Fibroblast of peridontal ligament (primary cell): Measurements from ENCODE around the gene SLC17A2.

Experiments used
- DNase-seq: peaks from one replicate; pipeline ENCODE4 v3.0.0-alpha.2; 2010; ENCODE audit errors: extremely low read depth

The SLC17A2 gene

GRCh38 chr6:25921525-25922203, 8.8 kb downstream of the SLC17A2 start:
- no peak for DNase-seq

DNA sequence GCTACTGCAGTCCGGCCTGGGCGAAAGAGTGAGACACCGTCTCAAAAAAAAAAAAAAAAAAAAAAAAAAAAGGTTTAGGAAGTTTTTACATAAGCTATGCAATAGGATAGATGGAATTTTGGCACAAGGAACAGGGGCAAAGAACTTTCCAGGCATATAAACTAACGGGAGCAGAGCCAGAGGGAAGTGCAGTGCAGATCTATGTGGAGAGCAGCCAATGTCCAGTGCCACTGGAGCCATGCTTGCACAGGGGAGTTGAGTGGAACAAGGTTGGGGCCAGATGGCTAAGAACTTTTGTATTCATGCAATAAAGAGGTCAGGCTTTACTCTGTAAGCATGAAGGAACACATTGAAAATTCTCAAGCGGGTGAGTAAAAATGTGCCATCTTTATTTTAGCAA, 10.8 kb downstream of the SLC17A2 start:
- no peak for DNase-seq

- no peak for DNase-seq
These were observed 12.3 kb downstream of the SLC17A2 start for GRCh38 chr6:25918083-25918683.

- DNase-seq, result no peak
These were observed 13.6 kb downstream of the SLC17A2 start for GRCh38 chr6:25916789-25917490.

- no peak for DNase-seq
These were observed 14.2 kb downstream of the SLC17A2 start for GRCh38 chr6:25916330-25916729.

- DNase-seq, result no peak
These were observed 16.8 kb downstream of the SLC17A2 start for GRCh38 chr6:25913741-25914140.

- no peak for DNase-seq
These were observed 19.1 kb downstream of the SLC17A2 start for GRCh38 chr6:25911351-25911750.

DNA sequence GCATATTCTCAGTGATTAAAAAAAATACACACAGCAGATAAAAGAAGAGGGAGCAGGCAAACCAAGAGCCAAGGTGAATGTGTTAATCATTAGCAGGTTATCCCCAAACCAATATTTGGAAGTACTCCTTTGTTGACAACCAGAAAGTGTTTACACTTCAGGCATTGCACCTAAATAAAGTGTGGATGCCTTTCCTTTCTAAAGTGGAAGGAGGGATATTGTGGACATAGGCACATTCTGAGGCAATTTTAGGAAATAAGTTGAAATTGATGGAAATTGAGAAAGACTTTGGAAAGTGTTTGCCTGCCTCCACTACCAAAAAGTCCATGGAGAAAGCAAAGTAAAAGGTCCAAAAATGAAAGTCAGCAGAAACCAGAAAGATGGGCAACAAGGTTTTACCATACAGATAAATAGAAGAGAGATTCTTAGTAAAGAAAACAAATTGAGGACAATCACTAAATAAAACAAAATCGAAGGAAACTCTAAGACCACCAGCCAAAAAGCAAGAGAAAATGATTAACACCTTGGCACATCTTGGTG, 22.9 kb downstream of the SLC17A2 start:
- no peak for DNase-seq

GRCh38 chr6:25903467-25904099, 26.9 kb downstream of the SLC17A2 start:
- DNase-seq, result no peak

GRCh38 chr6:25902071-25902470, 28.4 kb downstream of the SLC17A2 start:
- no peak for DNase-seq

GRCh38 chr6:25900843-25901242, 29.6 kb downstream of the SLC17A2 start:
- no peak for DNase-seq

DNA sequence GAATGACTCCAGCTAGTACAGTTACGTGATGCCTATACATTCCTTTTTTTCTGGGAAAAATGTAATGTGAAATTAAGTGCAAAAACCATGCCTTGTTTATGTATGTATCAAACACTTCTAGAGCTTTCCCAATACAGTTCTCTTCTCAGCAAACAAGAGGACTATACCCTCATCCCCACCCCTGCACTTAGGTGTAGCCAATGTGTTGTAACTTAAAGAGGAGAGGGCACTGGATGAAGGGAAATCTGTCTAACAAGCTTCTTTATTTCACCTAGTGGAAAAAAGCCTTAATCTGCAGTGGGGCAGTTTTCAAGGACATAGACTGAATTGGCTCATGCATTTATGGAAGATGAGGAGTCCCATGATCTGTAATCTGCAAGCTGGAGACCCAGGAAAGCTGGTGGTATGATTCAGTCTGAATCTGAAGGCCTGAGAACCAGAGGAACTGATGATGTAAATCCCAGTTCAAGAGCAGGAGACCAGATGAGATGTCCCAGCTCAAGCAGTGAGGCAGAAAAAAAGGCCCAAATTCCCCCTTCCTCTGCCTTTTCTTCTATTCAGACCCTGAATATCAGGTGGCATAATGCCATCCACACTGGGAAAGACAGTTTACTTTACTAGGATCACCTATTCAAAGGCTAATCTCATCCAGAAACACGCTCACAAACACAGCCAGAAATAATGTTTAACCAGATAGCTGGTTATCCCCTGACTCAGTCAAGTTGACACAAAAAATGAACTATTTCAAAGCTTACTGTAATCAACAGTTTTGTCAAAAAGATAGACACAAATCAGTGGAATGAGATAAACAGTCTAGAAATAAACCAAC, 30.7 kb downstream of the SLC17A2 start:
- no peak for DNase-seq

DNA sequence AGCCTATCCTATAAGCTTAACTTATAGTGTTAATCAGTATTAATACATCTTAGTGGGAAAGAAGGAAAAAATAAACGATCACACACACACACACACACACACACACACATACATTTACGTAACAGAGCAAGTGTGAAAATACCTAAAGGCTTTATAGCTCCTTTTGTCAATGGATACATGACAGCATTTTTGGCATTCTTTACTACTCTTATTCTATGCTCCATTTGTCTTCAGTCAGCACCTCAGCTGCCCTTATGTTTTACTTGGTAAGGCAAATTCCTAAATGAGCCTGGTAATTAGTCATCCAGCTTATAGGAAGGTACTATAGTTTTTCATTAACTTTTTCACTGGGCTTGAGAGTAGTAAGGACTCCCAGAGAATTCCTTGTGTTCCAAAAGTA, 31.4 kb downstream of the SLC17A2 start:
- no peak for DNase-seq

DNA sequence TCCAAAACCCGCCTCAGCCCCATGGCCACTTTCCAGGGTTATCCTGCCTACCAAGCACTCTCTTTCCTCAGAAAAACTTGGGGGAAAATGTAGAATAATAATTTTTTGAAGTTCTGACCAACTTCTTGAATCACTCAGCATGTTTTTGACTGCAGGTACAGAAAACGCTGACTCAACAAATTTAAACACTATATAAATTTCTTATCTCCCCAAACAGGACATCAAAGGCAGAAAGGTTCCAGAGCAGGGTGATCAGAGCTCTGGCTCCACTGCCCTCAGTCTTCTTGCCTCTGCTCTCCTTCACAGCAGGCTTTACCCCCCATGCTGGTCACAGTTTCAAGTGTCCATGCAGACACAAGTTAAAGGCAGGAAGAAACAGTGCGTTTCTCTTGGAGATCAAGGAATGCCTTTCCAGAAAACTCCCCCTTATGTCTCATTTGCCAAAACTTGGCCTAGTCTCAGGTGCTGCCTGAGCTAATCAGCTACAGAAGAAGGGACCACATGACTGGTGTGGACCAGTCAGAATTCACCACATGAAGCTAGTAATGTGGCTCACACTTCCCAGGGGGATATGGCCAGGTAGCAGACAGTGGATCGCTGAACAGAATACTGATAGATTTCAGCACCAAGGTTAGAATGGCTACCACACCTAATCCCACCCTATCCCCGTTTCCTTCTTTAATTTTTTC, 32.1 kb downstream of the SLC17A2 start:
- DNase-seq, result no peak

DNA sequence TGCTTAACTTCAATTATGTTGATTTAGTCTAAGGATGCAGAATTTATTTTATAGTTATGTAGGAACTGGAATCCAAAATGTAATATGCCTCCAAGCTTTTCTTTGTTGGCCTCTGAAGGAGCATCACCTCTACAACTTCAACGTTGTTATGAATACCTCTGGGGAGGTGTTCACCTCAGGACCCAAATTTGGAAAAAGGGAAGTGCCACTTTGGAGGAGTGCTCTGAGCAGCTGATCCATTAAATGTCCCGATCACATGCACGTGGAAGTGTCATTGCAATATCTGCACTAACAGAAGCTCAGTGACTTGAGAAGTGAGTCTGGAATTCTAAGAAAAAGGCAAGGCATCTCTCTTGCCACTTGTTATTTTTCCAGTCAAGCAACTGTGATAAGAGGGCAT, 34.2 kb downstream of the SLC17A2 start:
- no peak for DNase-seq

DNA sequence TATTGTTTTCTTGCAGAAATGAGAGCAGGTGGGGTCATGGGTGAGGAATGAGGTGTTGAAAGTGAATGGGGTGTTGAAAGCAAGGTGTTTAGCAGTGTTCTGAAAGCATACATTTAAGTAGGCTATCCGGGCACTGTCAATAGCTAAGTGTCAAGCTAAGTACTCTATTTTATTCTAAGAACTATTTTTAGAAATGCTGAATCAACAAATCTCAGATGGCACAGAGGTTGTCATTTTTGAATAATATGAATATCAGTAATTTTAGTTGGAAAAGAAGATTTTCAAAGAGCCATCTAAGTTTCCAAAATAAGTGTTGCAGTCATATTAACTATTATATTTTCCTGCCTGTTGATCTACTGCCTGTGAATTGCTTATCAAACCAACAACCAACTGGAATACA, 34.7 kb downstream of the SLC17A2 start:
- DNase-seq, result no peak

DNA sequence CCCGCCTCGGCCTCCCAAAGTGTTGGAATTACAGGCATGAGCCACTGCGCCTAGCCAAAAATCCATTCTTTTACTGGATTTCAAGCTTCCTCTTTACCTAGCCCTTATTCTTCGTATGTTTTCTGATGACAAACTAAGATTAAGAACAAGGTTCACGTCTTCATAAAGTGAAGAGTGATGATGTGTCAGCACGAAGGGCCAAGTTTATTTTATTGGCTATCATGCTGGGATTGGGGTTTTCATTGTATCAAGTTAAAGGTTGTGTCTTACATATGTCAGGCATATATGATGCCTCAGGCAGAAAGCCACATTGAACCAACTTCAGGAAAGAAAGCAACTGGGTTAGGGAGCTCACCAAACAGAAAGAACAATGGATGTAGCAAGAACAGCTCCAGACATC, 36.7 kb downstream of the SLC17A2 start:
- no peak for DNase-seq

DNA sequence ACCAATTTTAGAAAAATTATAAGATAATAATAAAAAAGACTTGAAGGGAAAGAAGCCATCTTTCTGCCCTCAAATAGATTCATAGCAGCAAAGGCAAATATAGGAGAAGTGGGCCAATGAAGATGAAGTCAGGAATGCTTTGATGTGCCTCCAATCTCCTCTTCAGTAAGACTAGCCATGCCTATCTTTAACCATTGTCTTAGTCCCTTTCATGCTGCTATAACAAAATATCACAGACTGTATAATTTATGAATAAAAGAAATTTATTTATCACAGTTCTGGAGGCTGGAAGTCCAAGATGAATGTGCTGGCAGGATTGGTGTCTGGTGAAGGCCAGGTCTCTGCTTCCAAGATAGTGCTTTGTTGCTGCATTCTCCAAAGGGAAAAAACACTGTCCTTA, 37.6 kb downstream of the SLC17A2 start:
- DNase-seq, result no peak

DNA sequence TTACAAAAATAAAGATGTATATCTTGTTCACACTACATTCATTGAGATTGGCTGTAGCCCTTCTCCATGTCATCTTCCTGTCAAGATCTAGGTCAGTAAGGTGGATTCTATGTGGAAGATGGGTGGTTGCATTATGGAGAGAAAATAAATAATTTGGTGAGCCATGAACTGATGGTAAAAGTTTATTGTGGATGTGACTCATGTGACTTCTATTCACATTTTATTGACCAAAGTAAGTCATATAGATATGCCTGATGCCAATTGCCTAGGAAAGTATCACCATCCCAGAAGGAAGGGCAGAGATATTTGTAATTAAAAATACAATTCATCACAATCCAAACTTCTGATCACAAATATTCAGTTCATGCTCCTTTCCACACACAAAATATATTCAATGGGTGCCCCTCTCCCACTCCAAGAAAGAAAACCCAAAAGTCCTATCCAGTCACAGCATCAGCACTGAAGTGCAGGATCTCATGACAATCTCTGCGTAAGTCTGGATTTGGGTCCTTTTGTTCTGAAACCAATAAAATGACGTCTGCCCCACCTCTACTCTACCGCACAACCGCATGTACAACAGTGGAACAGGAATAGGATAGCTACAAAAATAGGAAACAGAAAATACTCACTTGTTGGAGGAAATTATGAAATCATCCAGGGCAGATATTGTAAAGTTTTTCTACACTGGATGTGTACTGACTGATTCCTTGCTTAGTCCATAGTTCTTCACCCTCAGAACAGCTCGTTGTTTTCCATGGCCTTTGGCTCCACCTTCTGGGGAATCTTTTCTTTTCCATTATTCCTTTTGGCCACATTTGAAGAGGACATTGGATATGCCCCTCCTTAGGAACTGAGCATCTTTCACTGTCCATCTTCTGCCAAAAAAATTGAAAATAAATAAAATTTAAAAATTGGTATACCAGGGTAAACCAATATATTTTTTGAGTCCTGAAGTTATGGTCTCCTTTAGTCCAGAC, 40.3 kb downstream of the SLC17A2 start:
- peak; percentile 65 for DNase-seq

DNA sequence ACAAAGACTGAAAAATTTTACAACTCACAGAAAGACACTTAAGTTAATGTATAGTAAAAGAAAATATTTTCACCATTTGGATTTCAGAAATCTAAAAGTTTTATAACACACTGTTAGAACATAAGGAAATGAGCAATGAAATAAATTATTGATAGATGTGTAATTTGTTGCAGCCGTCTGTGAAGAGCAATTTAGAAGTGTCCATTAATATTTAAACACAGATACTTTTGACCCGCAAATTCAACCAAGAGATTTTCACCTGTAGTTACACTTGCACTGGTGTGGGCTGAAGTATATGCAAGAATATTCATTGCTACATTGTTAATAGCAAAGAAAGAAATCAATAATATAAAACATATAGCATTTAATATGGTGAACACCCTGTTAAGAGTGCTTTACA, 41.9 kb downstream of the SLC17A2 start:
- DNase-seq, result no peak
